ENCODE data around the gene TMEM9.

Gene TMEM9

GRCh38 chr1:201153474-201154388 lies 543 bp downstream of the TMEM9 start:
- in situ Hi-C loops (cut with HindIII; ENCODE audit: low pct_unique_long_range_greater_than_20kb, low sequenced_read_pairs) = no loop called here
- no peak for DNase-seq (ENCODE audit: low read depth in 1 of 2, low spot score in 1 of 2)
- no peak for TF ChIP-seq JUND (IDR thresholded peaks at IDR 0.05; ENCODE audit: low read depth)

GRCh38 chr1:201149400-201149799 lies 4.9 kb downstream of the TMEM9 start:
- DNase-seq (ENCODE audit: low read depth in 1 of 2, low spot score in 1 of 2) = peak; percentile 78 to 82
- TF ChIP-seq JUND (IDR thresholded peaks at IDR 0.05; ENCODE audit: low read depth) = no peak
- in situ Hi-C loops (cut with HindIII; ENCODE audit: low pct_unique_long_range_greater_than_20kb, low sequenced_read_pairs) = no loop called here

- in situ Hi-C loops (cut with HindIII; ENCODE audit: low pct_unique_long_range_greater_than_20kb, low sequenced_read_pairs) = no loop called here
- DNase-seq (ENCODE audit: low read depth in 1 of 2, low spot score in 1 of 2) = no peak
- TF ChIP-seq JUND (IDR thresholded peaks at IDR 0.05; ENCODE audit: low read depth) = no peak
Observed at GRCh38 chr1:201147396-201148015, 6.8 kb downstream of the TMEM9 start.

GRCh38 chr1:201146626-201147390 lies 7.5 kb downstream of the TMEM9 start:
- no peak for TF ChIP-seq JUND (IDR thresholded peaks at IDR 0.05; ENCODE audit: low read depth)

GRCh38 chr1:201145816-201146215 lies 8.5 kb downstream of the TMEM9 start:
- in situ Hi-C loops (cut with HindIII; ENCODE audit: low pct_unique_long_range_greater_than_20kb, low sequenced_read_pairs) = no loop called here
- DNase-seq (ENCODE audit: low read depth in 1 of 2, low spot score in 1 of 2) = no peak
- no peak for TF ChIP-seq JUND (IDR thresholded peaks at IDR 0.05; ENCODE audit: low read depth)

More at GRCh38 chr1:201146626-201147390, 7.5 kb downstream of the TMEM9 start:
- no peak for DNase-seq (ENCODE audit: low read depth in 1 of 2, low spot score in 1 of 2)
- in situ Hi-C loops (cut with HindIII; ENCODE audit: low pct_unique_long_range_greater_than_20kb, low sequenced_read_pairs) = no loop called here

GRCh38 chr1:201145132-201145531 lies 9.1 kb downstream of the TMEM9 start:
- in situ Hi-C loops (cut with HindIII; ENCODE audit: low pct_unique_long_range_greater_than_20kb, low sequenced_read_pairs) = no loop called here
- DNase-seq (ENCODE audit: low read depth in 1 of 2, low spot score in 1 of 2) = no peak
- no peak for TF ChIP-seq JUND (IDR thresholded peaks at IDR 0.05; ENCODE audit: low read depth)

GRCh38 chr1:201144701-201145100 lies 9.6 kb downstream of the TMEM9 start:
- in situ Hi-C loops (cut with HindIII; ENCODE audit: low pct_unique_long_range_greater_than_20kb, low sequenced_read_pairs) = no loop called here
- no peak for TF ChIP-seq JUND (IDR thresholded peaks at IDR 0.05; ENCODE audit: low read depth)
- DNase-seq (ENCODE audit: low read depth in 1 of 2, low spot score in 1 of 2) = no peak

GRCh38 chr1:201143726-201144635 lies 10.3 kb downstream of the TMEM9 start:
- TF ChIP-seq JUND (IDR thresholded peaks at IDR 0.05; ENCODE audit: low read depth) = no peak
- in situ Hi-C loops (cut with HindIII; ENCODE audit: low pct_unique_long_range_greater_than_20kb, low sequenced_read_pairs) = no loop called here
- DNase-seq (ENCODE audit: low read depth in 1 of 2, low spot score in 1 of 2) = no peak

- in situ Hi-C loops (cut with HindIII; ENCODE audit: low pct_unique_long_range_greater_than_20kb, low sequenced_read_pairs) = no loop called here
- TF ChIP-seq JUND (IDR thresholded peaks at IDR 0.05; ENCODE audit: low read depth) = no peak
- no peak for DNase-seq (ENCODE audit: low read depth in 1 of 2, low spot score in 1 of 2)
Observed at GRCh38 chr1:201142849-201143725, 11.2 kb downstream of the TMEM9 start.

- in situ Hi-C loops (cut with HindIII; ENCODE audit: low pct_unique_long_range_greater_than_20kb, low sequenced_read_pairs) = no loop called here
- TF ChIP-seq JUND (IDR thresholded peaks at IDR 0.05; ENCODE audit: low read depth) = no peak
Observed at GRCh38 chr1:201142011-201142848, 12.0 kb downstream of the TMEM9 start.

More at GRCh38 chr1:201142011-201142848, 12.0 kb downstream of the TMEM9 start:
- DNase-seq (ENCODE audit: low read depth in 1 of 2, low spot score in 1 of 2) = no peak

All from T47D (cell line).